Measurements from ENCODE around the gene DYNLT2. TPM values are rescaled to one million over a fixed set of nuclear protein-coding genes. Genes with fewer than 3 reads are reported as not detected.

Gene DYNLT2
- total RNA-seq, 1 experiment from 2014 or later: 1.8 TPM

DNA sequence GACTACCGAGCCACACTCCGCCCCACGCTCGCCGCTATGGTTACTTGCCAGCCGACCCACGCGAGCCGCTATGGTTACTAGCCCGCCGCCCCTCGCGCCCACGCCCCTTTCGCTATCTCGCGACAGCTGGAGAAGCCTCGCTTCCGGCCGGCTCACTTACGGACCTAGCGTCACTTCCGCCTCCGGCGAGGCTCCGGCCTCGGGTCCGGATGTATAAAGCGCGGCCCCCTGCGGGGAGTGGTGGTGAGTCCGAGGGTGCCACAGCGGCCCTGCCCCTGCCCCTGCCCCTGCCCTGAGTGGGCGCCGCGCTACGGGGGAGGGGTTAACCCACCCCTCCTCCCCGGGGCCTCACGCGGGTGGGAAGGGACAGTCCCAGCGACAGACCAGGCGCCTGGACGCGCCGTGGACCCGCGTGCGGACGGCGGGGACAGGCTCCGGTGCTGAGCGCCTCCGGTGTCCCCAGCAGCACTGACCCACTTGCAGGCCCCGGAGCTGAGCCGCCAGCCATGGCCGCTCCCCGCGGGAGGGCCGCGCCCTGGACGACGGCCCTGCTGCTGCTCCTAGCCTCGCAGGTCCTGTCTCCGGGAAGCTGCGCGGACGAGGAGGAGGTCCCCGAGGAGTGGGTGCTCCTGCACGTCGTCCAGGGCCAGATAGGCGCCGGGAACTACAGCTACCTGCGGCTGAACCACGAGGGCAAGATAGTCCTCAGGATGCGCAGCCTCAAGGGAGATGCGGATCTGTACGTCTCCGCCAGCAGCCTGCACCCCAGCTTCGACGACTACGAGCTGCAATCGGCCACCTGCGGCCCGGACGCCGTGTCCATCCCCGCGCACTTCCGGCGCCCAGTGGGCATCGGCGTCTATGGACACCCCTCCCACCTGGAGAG, 49.2 kb downstream of the DYNLT2 start, which contains the start of the genes C6orf120 and WDR27:
TSS of gene C6orf120 (plus strand) at position 173 of the 886 bp plus-strand sequence. CDS start at position 507, 334 bp downstream.
TSS of gene WDR27 (minus strand) at position 76 of the 886 bp plus-strand sequence. CDS start 13,024 bp downstream, outside the sequence.
- H3T11ph ChIP-seq (ENCODE audit: low read length): no peak within 1 kb of the TSS
- H2BK5ac ChIP-seq (ENCODE audit: insufficient read length, low read length): peak within 1 kb of the TSS; percentile 9
- no peaks in the 10 kb centered on the region for H3K27me3 ChIP-seq (ENCODE audit: insufficient read depth, low read length)
- peak within 1 kb of the TSS; percentile 94 for H3K9ac ChIP-seq (ENCODE audit: extremely low read depth, insufficient read length, low read length)
- WGBS (ENCODE audit: extremely low coverage, insufficient read length, low lambda C conversion rate): no CpG with 5 or more reads among the region's 92 CpGs
- no peak within 1 kb of the TSS for H2AFZ ChIP-seq (ENCODE audit: low read length)
- H4K91ac ChIP-seq (ENCODE audit: insufficient read length, low read depth, low read length): no peak within 1 kb of the TSS
- H2BK15ac ChIP-seq (ENCODE audit: low read depth, low read length): no peak within 1 kb of the TSS
- H2BK120ac ChIP-seq (ENCODE audit: low read depth, low read length, poor library complexity, severe bottlenecking): no peak within 1 kb of the TSS
- no peak within 1 kb of the TSS for H2AK5ac ChIP-seq (ENCODE audit: insufficient read length, low read length)
- peaks cover 13% of the 10 kb centered on the region for H3K23me2 ChIP-seq (ENCODE audit: insufficient read length, low read depth, low read length, poor library complexity, severe bottlenecking)
- DNase-seq: peak; percentile 95
- peak within 1 kb of the TSS; percentile 66 for H3K4ac ChIP-seq (ENCODE audit: low read depth, low read length)
- Mint-ChIP-seq H3K9me3 (peaks cover 0 to 5% of the 10 kb centered on the region in 2 experiments; a peak in 3 of 5 replicates), H3K36me3 (ENCODE audit: insufficient read depth in 1 of 3, low read depth in 3 of 3) (peaks cover 21 to 47% (median 23%) of the 10 kb centered on the region in 3 experiments), H3K4me3 (peak within 1 kb of the TSS; percentile 89 to 94), H3K27me3 (ENCODE audit: low read depth) (no peaks in the 10 kb centered on the region), H3K27ac (peak within 1 kb of the TSS; percentile 77 to 96 (median 90)), H3K4me1 (peaks cover 21 to 27% of the 10 kb centered on the region in 2 experiments)
- no peak within 1 kb of the TSS for H2BK12ac ChIP-seq (ENCODE audit: insufficient read length, low read depth, low read length)
- H3K9me3 ChIP-seq (ENCODE audit: control insufficient read depth, low read depth, low read length): no peaks in the 10 kb centered on the region
- H4K8ac ChIP-seq (replicated peaks; ENCODE audit: insufficient read length, low read depth, low read length): no peak within 1 kb of the TSS
- peaks cover 10% of the 10 kb centered on the region; the same call in 1 of the 2 replicates for H3K79me2 ChIP-seq (ENCODE audit: insufficient read depth, low read length)
- no peak within 1 kb of the TSS for H3K27ac ChIP-seq (ENCODE audit: insufficient read length, low read depth, low read length)
- H4K5ac ChIP-seq (ENCODE audit: insufficient read length, low read depth, low read length): peak within 1 kb of the TSS; percentile 4
- no peak within 1 kb of the TSS for H3K56ac ChIP-seq (ENCODE audit: insufficient read length, low read depth, low read length)
- H4K20me1 ChIP-seq (ENCODE audit: control insufficient read depth, insufficient read depth, insufficient read length): no peaks in the 10 kb centered on the region
- H3K14ac ChIP-seq (ENCODE audit: insufficient read depth, low read length): peak within 1 kb of the TSS; percentile 94
- peaks cover 7% of the 10 kb centered on the region for H3K4me1 ChIP-seq (ENCODE audit: insufficient read depth, low read length)
- TF ChIP-seq, protein P1, sequence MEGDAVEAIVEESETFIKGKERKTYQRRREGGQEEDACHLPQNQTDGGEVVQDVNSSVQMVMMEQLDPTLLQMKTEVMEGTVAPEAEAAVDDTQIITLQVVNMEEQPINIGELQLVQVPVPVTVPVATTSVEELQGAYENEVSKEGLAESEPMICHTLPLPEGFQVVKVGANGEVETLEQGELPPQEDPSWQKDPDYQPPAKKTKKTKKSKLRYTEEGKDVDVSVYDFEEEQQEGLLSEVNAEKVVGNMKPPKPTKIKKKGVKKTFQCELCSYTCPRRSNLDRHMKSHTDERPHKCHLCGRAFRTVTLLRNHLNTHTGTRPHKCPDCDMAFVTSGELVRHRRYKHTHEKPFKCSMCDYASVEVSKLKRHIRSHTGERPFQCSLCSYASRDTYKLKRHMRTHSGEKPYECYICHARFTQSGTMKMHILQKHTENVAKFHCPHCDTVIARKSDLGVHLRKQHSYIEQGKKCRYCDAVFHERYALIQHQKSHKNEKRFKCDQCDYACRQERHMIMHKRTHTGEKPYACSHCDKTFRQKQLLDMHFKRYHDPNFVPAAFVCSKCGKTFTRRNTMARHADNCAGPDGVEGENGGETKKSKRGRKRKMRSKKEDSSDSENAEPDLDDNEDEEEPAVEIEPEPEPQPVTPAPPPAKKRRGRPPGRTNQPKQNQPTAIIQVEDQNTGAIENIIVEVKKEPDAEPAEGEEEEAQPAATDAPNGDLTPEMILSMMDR (conservative IDR thresholded peaks at IDR 0.05): no peak
- H3K79me1 ChIP-seq (ENCODE audit: insufficient read depth, low read depth, low read length, poor library complexity, severe bottlenecking): peaks cover 4% of the 10 kb centered on the region
- H2BK20ac ChIP-seq (ENCODE audit: low read depth, low read length, poor library complexity, severe bottlenecking): no peak within 1 kb of the TSS
- H3K4me2 ChIP-seq (ENCODE audit: insufficient read depth, insufficient read length, low read length): peak within 1 kb of the TSS; percentile 77
- H3K23ac ChIP-seq (ENCODE audit: insufficient read length, low read depth, low read length): no peak within 1 kb of the TSS
- H3K18ac ChIP-seq (ENCODE audit: insufficient read length, low read depth, low read length): peak within 1 kb of the TSS; percentile 82
